Measurements from ENCODE around the gene POU2AF3.
"Not testable (repeated sequence)": the region's sequence is repeated elsewhere in the genome, so short reads cannot be mapped to it uniquely, and the experiment has no call there.

POU2AF3 gene

GRCh38 chr11:111298413-111299100, at the start of gene POU2AF3:
POU2AF3 (plus strand) TSS chr11:111298546; CDS start chr11:111298582, 36 bp downstream.
- DNase-seq = no peak

GRCh38 chr11:111250936-111251335, 47.4 kb upstream of the POU2AF3 start:
- no peak for DNase-seq

- no peak for DNase-seq
These were observed 45.2 kb upstream of the POU2AF3 start for GRCh38 chr11:111253131-111253530.

GRCh38 chr11:111253630-111254029, 44.7 kb upstream of the POU2AF3 start:
- no peak for DNase-seq

- DNase-seq = no peak
These were observed 40.3 kb upstream of the POU2AF3 start for GRCh38 chr11:111258046-111258445.

- no peak for DNase-seq
These were observed 38.5 kb upstream of the POU2AF3 start for GRCh38 chr11:111259896-111260295.

- DNase-seq = no peak
These were observed 37.5 kb upstream of the POU2AF3 start for GRCh38 chr11:111260811-111261210.

- DNase-seq = no peak
These were observed 33.7 kb upstream of the POU2AF3 start for GRCh38 chr11:111264646-111265045.

GRCh38 chr11:111265421-111265820, 32.9 kb upstream of the POU2AF3 start:
- DNase-seq = no peak

- not testable (repeated sequence) for DNase-seq
These were observed 30.0 kb upstream of the POU2AF3 start for GRCh38 chr11:111268303-111268702.

GRCh38 chr11:111269146-111269868, 29.0 kb upstream of the POU2AF3 start:
- DNase-seq = no peak

- no peak for DNase-seq
These were observed 25.9 kb upstream of the POU2AF3 start for GRCh38 chr11:111272420-111272819.

GRCh38 chr11:111282562-111283075, 15.7 kb upstream of the POU2AF3 start:
- no peak for DNase-seq

GRCh38 chr11:111283945-111284481, 14.3 kb upstream of the POU2AF3 start:
- DNase-seq = no peak

- no peak for DNase-seq
These were observed 12.9 kb upstream of the POU2AF3 start for GRCh38 chr11:111285189-111286091.

- no peak for DNase-seq
These were observed 6.6 kb upstream of the POU2AF3 start for GRCh38 chr11:111291764-111292163.

GRCh38 chr11:111292408-111292807, 5.9 kb upstream of the POU2AF3 start:
- DNase-seq = not testable (repeated sequence)

- no peak for DNase-seq
These were observed 2.1 kb upstream of the POU2AF3 start for GRCh38 chr11:111296196-111296595.

- DNase-seq = no peak
These were observed 650 bp upstream of the POU2AF3 start for GRCh38 chr11:111297696-111298095.

GRCh38 chr11:111299101-111300026, 1.0 kb downstream of the POU2AF3 start:
- no peak for DNase-seq

- DNase-seq = no peak
These were observed 2.2 kb downstream of the POU2AF3 start for GRCh38 chr11:111300569-111300968.
